ENCODE data around the gene LRP1.
A peak's percentile ranks its signal among the peaks of the same experiment; 100 is the strongest.

Gene LRP1

DNA sequence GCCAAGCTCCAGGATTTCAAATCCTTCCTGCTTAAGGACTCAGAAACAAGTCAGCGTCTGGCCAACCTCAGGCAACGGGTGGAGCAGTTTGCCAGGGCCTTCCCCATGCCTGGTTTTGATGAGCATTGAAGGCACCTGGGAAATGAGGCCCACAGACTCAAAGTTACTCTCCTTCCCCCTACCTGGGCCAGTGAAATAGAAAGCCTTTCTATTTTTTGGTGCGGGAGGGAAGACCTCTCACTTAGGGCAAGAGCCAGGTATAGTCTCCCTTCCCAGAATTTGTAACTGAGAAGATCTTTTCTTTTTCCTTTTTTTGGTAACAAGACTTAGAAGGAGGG, 105.9 kb downstream of the LRP1 start:
- DNase-seq (ENCODE audit: low read depth in 1 of 2, low spot score in 1 of 2), result no peak

- DNase-seq (ENCODE audit: low read depth in 1 of 2, low spot score in 1 of 2), result no peak
Observed at GRCh38 chr12:57234571-57235016, 106.3 kb downstream of the LRP1 start.

- no peak for DNase-seq (ENCODE audit: low read depth in 1 of 2, low spot score in 1 of 2)
Observed at GRCh38 chr12:57235017-57235727, 106.9 kb downstream of the LRP1 start.

- no peak for DNase-seq (ENCODE audit: low read depth in 1 of 2, low spot score in 1 of 2)
Observed at GRCh38 chr12:57235728-57236131, 107.4 kb downstream of the LRP1 start.

- DNase-seq (ENCODE audit: low read depth in 1 of 2, low spot score in 1 of 2), result no peak
Observed at GRCh38 chr12:57236201-57236924, 108.1 kb downstream of the LRP1 start.

DNA sequence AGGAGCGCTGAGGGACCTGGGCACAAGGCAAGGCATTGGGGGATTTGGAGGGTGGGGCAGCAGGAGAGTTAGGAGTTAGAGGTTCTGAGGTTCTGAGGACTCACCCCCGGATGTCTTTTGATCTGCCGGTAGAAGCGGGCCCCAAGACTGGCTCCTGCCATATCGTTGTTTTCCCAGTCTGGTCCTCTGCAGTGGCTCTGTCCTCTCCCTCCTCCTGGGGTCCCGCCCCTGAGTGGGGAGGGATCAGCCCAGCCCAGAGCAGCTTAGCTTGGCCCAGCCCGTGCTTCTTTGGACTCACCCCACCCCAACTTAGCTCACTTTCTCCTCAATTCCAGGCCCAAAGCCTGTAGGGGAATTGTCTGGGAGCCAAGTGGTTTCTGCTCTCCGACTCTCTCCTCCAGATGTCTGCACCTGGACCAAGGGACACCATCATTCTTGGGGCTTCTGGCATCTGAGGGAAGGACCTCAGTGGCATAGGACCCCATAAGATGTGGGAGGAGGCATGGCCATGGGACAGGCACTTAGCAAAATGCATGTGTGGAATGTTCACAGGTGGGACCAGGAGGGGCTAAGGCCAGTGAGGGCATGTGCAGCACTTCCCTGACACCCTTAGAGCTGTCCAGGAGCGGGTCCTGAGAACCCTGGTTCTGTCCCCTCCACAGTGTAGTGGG, 108.8 kb downstream of the LRP1 start:
- no peak for DNase-seq (ENCODE audit: low read depth in 1 of 2, low spot score in 1 of 2)

DNA sequence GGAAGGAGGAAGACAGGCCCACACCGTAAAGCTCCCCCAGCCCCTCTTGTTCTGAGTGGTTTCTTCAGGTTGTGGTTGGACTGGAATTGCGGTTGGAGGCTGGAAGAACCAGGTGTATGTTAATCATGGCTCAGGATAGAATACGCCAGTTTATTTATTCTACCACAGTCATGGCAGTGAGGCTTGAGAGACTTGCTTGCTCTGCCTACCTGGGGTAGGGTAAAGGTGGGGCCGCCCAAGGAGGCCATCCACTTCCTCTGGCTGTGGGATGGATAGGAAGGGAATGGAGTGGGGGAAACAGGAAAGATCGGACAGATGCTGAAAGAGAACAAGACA, 109.3 kb downstream of the LRP1 start:
- no peak for DNase-seq (ENCODE audit: low read depth in 1 of 2, low spot score in 1 of 2)

DNA sequence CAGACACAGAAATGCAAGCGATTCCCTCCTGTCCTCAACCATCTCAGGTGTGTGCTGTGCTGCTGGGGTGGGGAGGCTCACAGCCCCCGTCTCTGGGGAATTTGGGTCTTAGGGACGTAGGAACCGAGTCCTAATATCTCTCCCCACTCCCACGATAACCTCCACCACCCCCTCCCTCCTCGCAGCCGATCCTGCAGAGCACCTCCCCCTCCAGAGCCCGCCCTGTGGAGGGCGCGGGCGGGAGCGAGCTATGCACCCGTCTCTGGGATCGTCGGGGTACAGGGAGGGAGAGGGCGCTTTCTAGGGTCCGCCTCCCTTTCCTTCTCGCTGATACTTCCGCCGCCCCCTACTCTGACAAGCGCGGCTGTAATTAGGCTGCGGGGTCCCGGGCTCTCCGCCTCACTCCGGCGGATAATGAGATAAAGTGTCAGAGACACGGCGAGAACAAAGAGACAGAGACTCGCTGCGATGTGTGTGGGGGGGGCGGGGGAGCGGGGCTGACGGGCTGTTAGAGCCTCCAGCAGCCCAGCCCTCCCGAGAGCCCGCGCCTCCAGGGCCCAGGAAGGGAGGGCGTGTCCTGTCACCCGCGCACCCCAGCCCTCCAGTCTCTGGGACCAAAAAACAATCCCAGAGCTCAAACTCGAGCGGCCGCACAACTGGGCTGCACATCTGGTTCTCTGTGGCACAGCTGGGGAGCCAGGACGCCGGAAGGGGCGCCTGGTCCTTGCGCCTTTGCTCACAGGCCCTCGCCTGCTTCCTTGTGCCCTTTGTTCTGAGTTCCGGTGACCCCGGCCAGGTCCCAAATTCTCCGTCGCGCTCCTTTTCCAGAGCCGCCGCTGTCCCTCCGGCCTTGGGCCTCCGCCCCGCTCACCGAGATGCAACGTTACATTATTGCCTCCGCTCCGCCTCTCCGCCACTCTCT, 109.9 kb downstream of the LRP1 start:
- DNase-seq (ENCODE audit: low read depth in 1 of 2, low spot score in 1 of 2), result no peak

- DNase-seq (ENCODE audit: low read depth in 1 of 2, low spot score in 1 of 2), result peak; percentile 75 to 84
Observed at GRCh38 chr12:57238854-57239554, 110.7 kb downstream of the LRP1 start.

DNA sequence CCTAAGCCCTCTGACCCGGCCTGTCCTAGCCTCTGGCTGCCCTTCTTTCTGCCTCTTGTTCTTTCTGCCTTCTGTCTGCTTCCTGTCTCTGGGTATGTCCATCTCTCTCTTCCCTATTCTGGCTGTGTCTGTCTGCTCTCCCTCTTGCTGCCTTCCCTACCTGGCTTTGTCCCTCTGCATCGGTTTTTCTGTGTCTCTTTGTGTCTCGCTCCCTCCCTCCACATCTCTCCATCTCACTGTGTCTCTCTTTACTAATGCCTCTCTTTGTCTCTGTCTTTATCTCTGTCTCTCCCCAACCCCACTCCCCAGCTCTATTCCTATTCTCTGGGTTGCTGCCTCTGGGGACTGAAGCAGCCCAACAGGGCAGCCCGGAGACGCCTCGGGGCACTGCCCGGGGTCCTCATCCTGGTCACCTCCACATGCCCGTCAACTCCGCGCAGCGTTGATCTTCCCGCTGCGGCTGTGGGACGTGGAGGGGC, 111.3 kb downstream of the LRP1 start:
- no peak for DNase-seq (ENCODE audit: low read depth in 1 of 2, low spot score in 1 of 2)

DNA sequence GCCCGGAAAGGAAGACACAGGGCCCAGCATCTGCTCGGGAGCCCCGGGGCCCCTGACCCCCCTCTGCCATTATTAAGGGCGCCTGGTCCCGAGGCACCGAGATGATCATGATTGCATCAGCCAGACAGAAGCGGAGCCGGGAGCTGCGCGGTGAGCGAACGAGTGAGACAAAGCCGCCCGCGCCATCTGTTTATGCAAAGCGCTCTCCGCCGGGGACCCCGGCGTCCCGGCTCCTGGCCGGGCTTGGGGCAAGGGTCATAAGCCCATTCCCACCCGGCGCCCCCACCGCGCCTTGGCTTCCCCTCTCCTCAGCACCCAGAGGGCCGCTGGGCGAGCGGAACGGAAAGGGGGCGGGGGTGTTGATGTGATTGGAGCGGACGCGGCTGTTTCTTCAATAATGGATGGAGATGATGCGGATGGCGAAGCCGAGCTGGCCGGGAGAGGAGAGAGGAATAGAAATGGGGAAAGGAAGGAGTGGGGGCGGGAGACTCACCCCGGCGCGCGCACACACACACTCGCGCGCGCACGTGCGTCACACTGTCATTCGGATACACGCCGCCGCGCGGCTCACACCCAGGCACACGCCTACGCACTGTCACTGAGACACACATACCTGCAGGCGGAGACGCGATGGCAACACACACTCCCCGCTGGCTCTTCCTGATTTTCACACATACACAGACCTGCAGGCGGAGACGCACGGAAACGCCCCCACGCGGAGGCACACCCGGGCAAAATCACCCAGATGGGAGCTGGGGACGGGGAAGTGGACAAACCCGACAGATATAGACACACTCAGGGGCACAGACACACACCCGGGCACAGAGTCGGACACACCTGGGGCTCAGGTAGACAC, 112.0 kb downstream of the LRP1 start:
- DNase-seq (ENCODE audit: low read depth in 1 of 2, low spot score in 1 of 2), result peak in 1 of 2 donors; percentile 66

DNA sequence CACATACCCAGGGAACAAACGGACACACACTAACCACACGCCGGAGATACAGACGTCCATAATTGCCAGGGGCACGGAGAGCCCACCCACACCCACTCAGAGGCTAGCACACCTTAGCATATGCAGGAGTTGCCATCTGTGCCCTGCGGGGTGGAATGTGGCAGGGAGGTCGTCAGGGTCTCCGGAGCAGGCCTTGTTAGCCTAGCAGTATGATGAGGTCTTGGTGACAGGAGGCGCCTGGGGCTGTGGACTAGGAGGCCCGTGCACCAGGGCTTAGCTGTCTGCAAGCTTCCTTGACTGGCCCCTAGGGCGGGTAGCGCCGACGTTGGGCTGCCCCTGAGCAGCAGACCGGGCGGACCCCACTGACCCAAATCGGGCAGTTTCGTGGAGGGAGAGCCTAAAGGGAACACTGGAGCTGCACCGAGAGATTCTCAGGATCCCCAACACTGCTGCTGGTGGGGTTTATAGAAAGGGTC, 112.7 kb downstream of the LRP1 start:
- no peak for DNase-seq (ENCODE audit: low read depth in 1 of 2, low spot score in 1 of 2)

- no peak for DNase-seq (ENCODE audit: low read depth in 1 of 2, low spot score in 1 of 2)
Observed at GRCh38 chr12:57241402-57242310, 113.4 kb downstream of the LRP1 start.

DNA sequence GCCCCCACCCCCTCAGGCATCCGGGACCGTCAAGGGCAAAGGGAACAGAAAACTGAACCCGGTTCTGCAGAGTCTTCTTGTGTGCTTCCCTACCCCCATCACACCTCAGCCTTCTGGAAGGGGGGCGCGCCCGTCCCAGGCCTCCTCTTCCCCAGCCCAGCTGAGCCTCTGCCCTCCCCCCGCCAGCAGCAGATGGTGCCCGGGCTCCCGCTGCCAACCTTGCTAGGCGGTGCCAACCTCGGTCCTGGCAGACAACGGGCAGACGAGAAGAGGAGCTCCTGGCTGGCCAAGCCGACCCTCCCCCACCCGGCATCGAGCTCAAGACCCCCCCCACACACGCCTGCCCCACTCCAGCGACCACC, 114.0 kb downstream of the LRP1 start:
- DNase-seq (ENCODE audit: low read depth in 1 of 2, low spot score in 1 of 2), result no peak

GRCh38 chr12:57242691-57243454, 114.6 kb downstream of the LRP1 start:
- peak in 1 of 2 donors; percentile 46 for DNase-seq (ENCODE audit: low read depth in 1 of 2, low spot score in 1 of 2)

- DNase-seq (ENCODE audit: low read depth in 1 of 2, low spot score in 1 of 2), result peak; percentile 59 to 68
Observed at GRCh38 chr12:57243521-57244311, 115.4 kb downstream of the LRP1 start.

- no peak for DNase-seq (ENCODE audit: low read depth in 1 of 2, low spot score in 1 of 2)
Observed at GRCh38 chr12:57244312-57244696, 116.0 kb downstream of the LRP1 start.

Measured in activated T-helper 1 cell treated with anti-CD3 and anti-CD28 coated beads, Interleukin-2, amount 50 U/mL, for 16 hours (primary cell).